Choroid plexus epithelial cell (primary cell): ENCODE measurements around the gene PRSS53.
"Not testable (repeated sequence)": the region's sequence is repeated elsewhere in the genome, so short reads cannot be mapped to it uniquely, and the experiment has no call there.

Source experiments
- DNase-seq: peaks from one replicate; pipeline ENCODE4 v3.0.0-alpha.2; 2010; ENCODE audit warnings: low read depth
- H3K4me3 ChIP-seq: 2 replicates; pipeline ENCODE4 v1.5.1; 2011; ENCODE audit warnings: low read depth, mild to moderate bottlenecking, control low read depth, low read length, moderate library complexity
- TF ChIP-seq, protein P1 (sequence below): conservative IDR thresholded peaks from 2 replicates; pipeline ENCODE4 v1.5.1; 2011; ENCODE audit warnings: low read depth, mild to moderate bottlenecking, control low read depth, inconsistent platforms, low read length, moderate library complexity

PRSS53 gene

DNA sequence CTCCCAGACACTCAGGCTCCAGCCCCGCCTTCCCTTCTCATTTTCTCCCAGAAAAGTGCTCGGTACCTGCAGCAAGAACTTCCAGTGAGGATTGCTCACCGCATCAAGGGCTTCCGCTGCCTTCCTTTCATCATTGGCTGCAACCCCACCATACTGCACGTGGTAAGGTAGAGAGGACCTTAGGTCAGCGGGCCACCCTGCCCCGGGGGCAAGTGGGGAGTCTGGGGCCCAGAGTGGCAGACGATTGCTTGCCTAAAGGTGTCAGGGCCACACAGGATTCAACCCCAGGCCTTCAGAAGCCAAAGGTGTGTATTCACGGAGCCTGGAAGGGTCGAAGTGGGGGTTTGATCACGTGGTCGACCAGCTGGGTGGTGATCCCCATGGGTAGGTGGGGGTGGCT is 20.9 kb upstream of the PRSS53 start:
- TF ChIP-seq, protein P1, sequence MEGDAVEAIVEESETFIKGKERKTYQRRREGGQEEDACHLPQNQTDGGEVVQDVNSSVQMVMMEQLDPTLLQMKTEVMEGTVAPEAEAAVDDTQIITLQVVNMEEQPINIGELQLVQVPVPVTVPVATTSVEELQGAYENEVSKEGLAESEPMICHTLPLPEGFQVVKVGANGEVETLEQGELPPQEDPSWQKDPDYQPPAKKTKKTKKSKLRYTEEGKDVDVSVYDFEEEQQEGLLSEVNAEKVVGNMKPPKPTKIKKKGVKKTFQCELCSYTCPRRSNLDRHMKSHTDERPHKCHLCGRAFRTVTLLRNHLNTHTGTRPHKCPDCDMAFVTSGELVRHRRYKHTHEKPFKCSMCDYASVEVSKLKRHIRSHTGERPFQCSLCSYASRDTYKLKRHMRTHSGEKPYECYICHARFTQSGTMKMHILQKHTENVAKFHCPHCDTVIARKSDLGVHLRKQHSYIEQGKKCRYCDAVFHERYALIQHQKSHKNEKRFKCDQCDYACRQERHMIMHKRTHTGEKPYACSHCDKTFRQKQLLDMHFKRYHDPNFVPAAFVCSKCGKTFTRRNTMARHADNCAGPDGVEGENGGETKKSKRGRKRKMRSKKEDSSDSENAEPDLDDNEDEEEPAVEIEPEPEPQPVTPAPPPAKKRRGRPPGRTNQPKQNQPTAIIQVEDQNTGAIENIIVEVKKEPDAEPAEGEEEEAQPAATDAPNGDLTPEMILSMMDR = no peak
- DNase-seq = no peak
- H3K4me3 ChIP-seq = no peak overlapping the region

DNA sequence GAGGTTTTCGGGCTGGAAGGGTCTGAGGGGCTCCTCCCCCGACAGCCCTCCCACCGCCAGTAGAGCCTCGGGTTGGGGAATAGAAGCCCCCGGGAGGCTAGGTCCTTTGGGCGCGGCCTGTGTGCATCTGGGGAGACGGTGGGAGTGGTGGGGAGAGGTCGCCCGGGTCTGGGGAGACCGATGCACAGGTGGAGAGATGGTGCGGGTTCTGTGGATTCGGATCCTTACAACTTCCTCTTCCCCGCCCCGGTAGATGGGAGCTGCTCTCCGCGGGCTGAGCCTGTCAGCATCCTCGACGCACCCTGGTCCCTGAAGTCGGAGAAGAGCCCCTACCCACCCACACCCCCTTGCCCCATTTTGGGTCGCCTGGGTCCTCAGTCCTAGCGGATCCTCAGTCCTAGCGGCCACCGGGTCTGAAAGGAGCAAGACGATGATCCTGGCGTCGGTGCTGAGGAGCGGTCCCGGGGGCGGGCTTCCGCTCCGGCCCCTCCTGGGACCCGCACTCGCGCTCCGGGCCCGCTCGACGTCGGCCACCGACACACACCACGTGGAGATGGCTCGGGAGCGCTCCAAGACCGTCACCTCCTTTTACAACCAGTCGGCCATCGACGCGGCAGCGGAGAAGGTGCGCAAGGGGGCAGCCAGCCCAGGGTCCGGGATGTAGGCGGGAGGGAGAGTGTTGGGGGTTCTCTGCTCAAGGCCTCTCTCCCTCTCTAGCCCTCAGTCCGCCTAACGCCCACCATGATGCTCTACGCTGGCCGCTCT is 20.2 kb upstream of the PRSS53 start:
- no peak for DNase-seq
- H3K4me3 ChIP-seq = peak overlapping the region; percentile 90
- TF ChIP-seq, protein P1 = no peak

DNA sequence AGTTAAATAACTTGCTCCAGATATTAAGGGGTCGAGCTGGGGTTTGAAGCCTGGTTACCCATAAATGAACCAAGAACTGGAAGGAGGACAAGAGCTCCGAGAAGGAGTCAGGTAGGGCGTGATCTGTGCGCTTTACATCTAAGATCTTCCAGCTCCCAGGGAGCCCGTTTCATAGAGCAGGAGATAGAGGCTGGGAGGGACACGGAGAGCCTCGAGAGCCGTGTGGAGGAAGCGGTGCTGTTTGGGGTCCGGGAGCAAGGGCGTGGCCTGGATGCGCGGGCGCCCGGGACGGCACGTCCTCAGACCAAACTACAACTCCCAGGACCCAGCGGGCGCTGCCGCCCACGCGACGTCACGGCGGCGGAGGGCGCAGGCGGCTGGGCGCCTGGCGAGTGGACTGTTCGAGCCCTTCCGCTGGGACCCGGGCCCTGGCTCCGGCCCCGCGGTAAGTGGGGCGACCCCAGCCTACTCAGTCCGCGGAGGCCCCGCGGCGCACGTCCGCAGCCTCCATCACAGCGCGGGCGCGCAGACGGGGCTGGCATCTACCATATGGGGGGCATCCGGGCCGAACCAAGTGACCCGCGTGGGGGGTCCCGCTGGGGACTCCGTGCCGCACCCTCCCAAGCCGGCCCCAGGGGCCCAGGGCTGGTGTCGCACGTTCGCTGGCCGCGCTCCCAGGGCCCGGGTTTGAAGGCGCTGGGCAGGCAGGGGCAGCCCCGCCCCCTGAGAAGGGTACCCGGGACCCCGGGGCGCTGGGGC is 19.5 kb upstream of the PRSS53 start, which contains the start of gene BCKDK:
TSS of gene BCKDK (plus strand) at position 352 of the 759 bp plus-strand sequence. CDS start 838 bp downstream, outside the sequence.
- DNase-seq = peak; percentile 61
- TF ChIP-seq, protein P1 = no peak
- H3K4me3 ChIP-seq = peak within 1 kb of the TSS; percentile 90

DNA sequence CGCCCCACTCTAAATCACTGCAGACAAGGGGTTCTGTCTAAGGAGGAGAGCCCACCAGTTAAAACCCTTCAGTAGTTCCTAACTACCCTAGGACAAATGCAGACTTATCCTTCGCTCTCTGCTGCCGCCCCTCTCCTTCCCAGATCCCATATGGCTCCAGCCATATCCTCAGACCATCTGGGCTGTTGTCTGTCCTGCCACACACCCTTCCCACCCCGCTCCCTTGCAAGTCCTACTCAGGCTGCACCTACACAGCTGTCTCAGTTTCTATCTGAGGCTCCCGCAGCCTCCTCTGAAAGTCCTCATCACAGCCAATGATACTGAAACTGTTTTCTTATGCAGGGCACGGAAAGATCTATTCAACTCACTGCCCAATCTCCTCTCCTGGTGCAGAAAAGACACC is 18.7 kb upstream of the PRSS53 start:
- no peak for DNase-seq
- TF ChIP-seq, protein P1 = no peak
- H3K4me3 ChIP-seq = no peak overlapping the region

DNA sequence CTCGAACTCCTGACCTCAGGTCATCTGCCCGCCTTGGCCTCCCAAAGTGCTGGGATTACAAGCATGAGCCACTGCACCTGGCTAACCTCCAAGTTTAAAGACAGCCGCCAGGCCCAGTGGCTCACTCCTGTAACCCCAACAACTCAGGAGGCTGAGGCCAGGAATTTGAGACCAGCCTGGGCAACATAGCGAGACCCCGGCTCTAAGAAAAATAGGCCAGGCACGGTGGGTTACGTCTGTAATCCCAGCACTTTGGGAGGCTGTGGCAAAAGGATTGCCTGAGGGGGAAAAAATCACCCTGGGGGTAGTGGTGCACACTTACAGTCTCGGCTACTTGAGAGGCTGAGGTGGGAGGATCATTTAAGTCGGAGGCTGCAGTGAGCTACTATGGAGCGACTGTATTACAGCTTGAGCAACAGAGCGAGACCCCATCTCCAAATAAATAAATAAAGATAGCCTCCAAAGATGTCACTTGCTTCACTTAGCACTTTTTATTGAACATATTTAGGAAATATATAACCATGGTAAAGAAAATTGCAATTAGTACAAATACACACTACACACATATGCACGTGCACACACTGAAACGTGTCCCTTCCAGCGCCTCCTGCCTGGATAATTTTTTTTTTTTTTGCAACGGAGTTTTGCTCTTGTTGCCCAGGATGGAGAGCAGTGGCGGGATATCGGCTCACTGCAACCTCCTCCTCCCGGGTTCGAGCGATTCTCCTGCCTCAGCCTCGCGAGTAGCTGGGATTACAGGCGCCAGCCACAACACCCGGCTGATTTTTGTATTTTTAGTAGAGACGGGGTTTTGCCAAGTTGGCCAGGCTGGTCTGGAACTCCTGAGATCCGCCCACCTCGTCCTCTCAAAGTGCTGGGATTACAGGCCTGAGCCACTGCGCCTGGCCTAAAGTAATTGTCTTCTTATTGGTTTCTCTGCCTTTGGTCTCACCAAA is 18.0 kb upstream of the PRSS53 start:
- no peak overlapping the region for H3K4me3 ChIP-seq

DNA sequence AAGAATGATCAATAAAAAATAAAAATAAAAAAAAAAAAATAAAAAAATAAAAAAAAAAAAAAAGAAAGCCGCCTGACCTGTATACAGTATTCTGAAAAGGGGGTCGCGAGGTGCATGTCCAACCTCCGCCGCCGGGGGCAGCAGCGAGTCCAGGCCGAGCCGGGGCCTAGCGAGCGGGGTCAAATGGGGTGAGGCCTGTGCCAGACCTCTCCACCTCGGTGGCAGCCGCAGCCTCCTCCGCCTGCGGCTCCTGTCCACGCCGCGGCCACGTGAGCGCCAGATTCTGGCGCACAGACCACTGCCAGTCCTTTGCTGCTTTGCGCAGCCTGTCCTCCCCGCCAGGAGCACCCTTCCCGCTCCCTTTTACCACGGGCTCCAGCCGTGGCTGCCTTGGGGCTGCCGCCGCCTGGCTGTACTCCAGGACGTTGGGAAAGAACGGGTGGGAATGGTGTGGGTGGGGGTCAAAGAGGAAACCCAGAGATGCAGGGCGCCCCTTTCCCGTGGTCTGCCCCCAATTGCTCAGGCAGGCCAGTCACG is 17.0 kb upstream of the PRSS53 start:
- peak overlapping the region; percentile 16 for H3K4me3 ChIP-seq
- TF ChIP-seq, protein P1 = peak; percentile 76
- peak; percentile 49 for DNase-seq

More for the DNA sequence above, 18.0 kb upstream of the PRSS53 start:
- TF ChIP-seq, protein P1 = no peak
- DNase-seq = no peak

DNA sequence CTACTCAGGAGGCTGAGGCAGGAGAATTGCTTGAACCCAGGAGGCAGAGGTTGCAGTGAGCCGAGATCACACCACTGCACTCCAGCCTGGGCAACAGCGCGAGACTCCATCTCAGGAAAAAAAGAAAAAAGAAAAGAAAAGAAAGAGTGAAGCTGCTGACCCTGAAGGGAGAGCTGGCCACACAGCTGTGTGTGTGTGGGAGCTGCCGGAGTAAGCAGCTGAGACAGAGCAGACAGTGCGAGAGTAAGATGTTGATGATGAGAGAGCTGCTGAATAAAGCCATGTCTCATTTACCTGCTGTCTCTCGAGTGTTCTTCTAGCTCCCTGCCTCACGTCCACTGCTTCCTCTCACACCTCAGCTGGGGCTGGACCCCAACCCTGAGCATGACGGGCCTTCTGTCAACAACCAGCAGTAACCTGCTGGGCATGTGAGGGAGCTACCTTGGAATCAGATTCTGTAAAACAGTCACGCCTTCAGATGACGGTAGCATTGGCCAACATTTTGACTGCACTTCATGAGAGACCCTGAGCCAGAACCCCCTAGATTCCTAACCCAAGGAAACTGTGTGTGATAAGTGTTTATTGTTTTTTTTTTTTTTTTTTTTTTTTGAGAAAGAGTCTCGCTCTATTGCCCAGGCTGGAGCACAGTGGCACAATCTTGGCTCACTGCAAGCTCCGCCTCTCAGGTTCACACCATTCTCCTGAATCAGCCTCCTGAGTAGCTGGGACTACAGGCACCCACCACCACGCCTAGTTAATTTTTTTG is 12.3 kb upstream of the PRSS53 start:
- peak; percentile 22 for DNase-seq
- not testable (repeated sequence) for H3K4me3 ChIP-seq
